ENCODE results near the gene RAB6A. TPM values are rescaled to one million over a fixed set of nuclear protein-coding genes. Genes with fewer than 3 reads are reported as not detected.
"Not testable (repeated sequence)": the region's sequence is repeated elsewhere in the genome, so short reads cannot be mapped to it uniquely, and the experiment has no call there.

The RAB6A gene
- total and polyA plus RNA-seq, 2 donors (not counting 3 experiments of a cell fraction or from before 2014, with no cell fraction given) = 45.0 to 130 TPM

- no peak overlapping the region for H3K9ac ChIP-seq (replicated peaks; ENCODE audit: extremely low read depth, insufficient read depth, low read length)
- BruUV-seq (replicated peaks) = no TSS peak
- H3K9me3 ChIP-seq (replicated peaks; ENCODE audit: control insufficient read depth, insufficient read depth, low read length) = no peaks in the 10 kb centered on the region
- ChIA-PET POLR2A (interaction anchor here (1.3 kb wide), 1 partner anchor 8 kb away, joined by 5 read pairs; the partner anchor contains the start of gene RAB6A), CTCF (interaction anchor here (1.0 kb wide), 1 partner anchor 37 kb away, joined by 3 read pairs; no protein-coding TSS in a partner anchor)
- H3K79me2 ChIP-seq (ENCODE audit: control insufficient read depth, insufficient read depth, low read length) = peaks cover 96% of the 10 kb centered on the region
- no peak overlapping the region for H3K27ac ChIP-seq (ENCODE audit: insufficient read depth, low read depth, low read length)
- intact Hi-C loops (cut with micrococcal nuclease) (no loop called here), dilution Hi-C loops (cut with MboI; ENCODE audit: extremely low pct_ligation_motif_present, low sequenced_read_pairs) (no loop called here)
- TF ChIP-seq MYC (IDR thresholded peaks at IDR 0.05; ENCODE audit: low read depth, low read length) = no peak
- TF ChIP-seq FOS (IDR thresholded peaks at IDR 0.05; ENCODE audit: borderline replicate concordance, insufficient read depth, low read length) = no peak
- TF ChIP-seq POLR2AphosphoS5 (IDR thresholded peaks at IDR 0.05; ENCODE audit: insufficient read depth, low read depth, low read length) = no peak
- TF ChIP-seq GATA2 (IDR thresholded peaks at IDR 0.05; ENCODE audit: insufficient read depth, insufficient read length, low read depth, low read length) = no peak
- DNase-seq (ENCODE audit: low read depth, low spot score) = no peak
- no peak overlapping the region for H3K4me3 ChIP-seq (replicated peaks in 1 of 3; ENCODE audit: insufficient read depth in 1 of 3, low read depth in 1 of 3, low read length in 3 of 3)
- no peak overlapping the region for H3K4me2 ChIP-seq (ENCODE audit: insufficient read depth, low read length)
- peaks cover 20% of the 10 kb centered on the region for H4K20me1 ChIP-seq (replicated peaks; ENCODE audit: control insufficient read depth, extremely low read depth, insufficient read depth, low read length)
- no peaks in the 10 kb centered on the region for H3K4me1 ChIP-seq (ENCODE audit: control insufficient read depth, extremely low read depth, insufficient read depth, low read length)
- no peak for FAIRE-seq
- peaks cover 0 to 1% of the 10 kb centered on the region in 2 experiments for H3K36me3 ChIP-seq (ENCODE audit: control insufficient read depth in 2 of 2, extremely low read depth in 1 of 2, insufficient read depth in 2 of 2, low read length in 2 of 2)
- H3K27me3 ChIP-seq (ENCODE audit: control insufficient read depth in 2 of 2, insufficient read depth in 2 of 2, low read length in 2 of 2) = no peaks in the 10 kb centered on the region
- H3K9me1 ChIP-seq (replicated peaks; ENCODE audit: control insufficient read depth, extremely low read depth, insufficient read depth, low read length) = no peaks in the 10 kb centered on the region
- H2AFZ ChIP-seq (ENCODE audit: low read depth, low read length) = no peak overlapping the region
These were observed 8.5 kb downstream of the RAB6A start for GRCh38 chr11:73752216-73752867.

DNA sequence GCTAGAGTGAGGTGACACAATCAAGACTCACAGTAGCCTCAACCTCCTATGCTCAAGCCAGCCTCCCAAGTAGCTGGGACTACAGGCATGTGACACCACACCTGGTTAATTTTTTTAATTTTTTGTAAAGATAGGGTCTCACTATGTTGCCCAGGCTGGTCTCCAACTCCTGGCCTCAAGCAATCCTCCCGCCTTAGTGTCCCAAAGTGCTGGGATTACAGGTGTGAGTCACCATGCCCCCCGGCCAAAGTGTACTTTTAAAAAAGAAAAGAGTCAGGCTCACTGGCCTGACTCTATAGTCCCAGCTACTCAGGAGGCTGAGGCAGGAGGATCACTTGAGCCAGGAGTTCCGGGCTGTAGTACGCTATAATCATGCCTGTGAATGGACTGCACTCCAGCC, 10.0 kb downstream of the RAB6A start:
- CTCF ChIA-PET = not testable (repeated sequence)

More for the DNA sequence above, 10.0 kb downstream of the RAB6A start:
- H3K4me1 ChIP-seq (ENCODE audit: control insufficient read depth, extremely low read depth, insufficient read depth, low read length); H3K4me3 ChIP-seq (replicated peaks in 1 of 3; ENCODE audit: insufficient read depth in 1 of 3, low read depth in 1 of 3, low read length in 3 of 3); DNase-seq (ENCODE audit: low read depth, low spot score); H3K27me3 ChIP-seq (ENCODE audit: control insufficient read depth in 2 of 2, insufficient read depth in 2 of 2, low read length in 2 of 2); H3K27ac ChIP-seq (ENCODE audit: insufficient read depth, low read depth, low read length); H3K36me3 ChIP-seq (ENCODE audit: control insufficient read depth in 2 of 2, extremely low read depth in 1 of 2, insufficient read depth in 2 of 2, low read length in 2 of 2); H3K9me3 ChIP-seq (replicated peaks; ENCODE audit: control insufficient read depth, insufficient read depth, low read length); dilution Hi-C loops (cut with MboI; ENCODE audit: extremely low pct_ligation_motif_present, low sequenced_read_pairs); H3K4me2 ChIP-seq (ENCODE audit: insufficient read depth, low read length); H2AFZ ChIP-seq (ENCODE audit: low read depth, low read length); H3K9me1 ChIP-seq (replicated peaks; ENCODE audit: control insufficient read depth, extremely low read depth, insufficient read depth, low read length); H3K9ac ChIP-seq (replicated peaks; ENCODE audit: extremely low read depth, insufficient read depth, low read length); BruUV-seq (replicated peaks); POLR2A ChIA-PET; intact Hi-C loops (cut with micrococcal nuclease); FAIRE-seq: not testable (repeated sequence)
- H3K79me2 ChIP-seq (ENCODE audit: control insufficient read depth, insufficient read depth, low read length) = peaks cover 97% of the 10 kb centered on the region
- H4K20me1 ChIP-seq (replicated peaks; ENCODE audit: control insufficient read depth, extremely low read depth, insufficient read depth, low read length) = peaks cover 22% of the 10 kb centered on the region
